Duodenal mucosa (tissue), 2 donors: ENCODE measurements around the gene DCBLD1.

Experiments
- H3K27ac ChIP-seq: one replicate; pipeline ENCODE4 v1.7.0; 2013; ENCODE audit warnings: low read depth, low read length
- H3K27me3 ChIP-seq, 2 donors: one replicate each; pipeline ENCODE4 v1.7.0; 2013; ENCODE audit warnings: low read length in 2 of 2, control low read depth in 1 of 2; ENCODE audit not compliant: insufficient read depth in 2 of 2, control insufficient read depth in 1 of 2
- H3K36me3 ChIP-seq, 2 donors: one replicate each; pipeline ENCODE4 v1.7.0; 2013; ENCODE audit warnings: low read length in 2 of 2, control low read depth in 1 of 2; ENCODE audit not compliant: insufficient read depth in 2 of 2, control insufficient read depth in 1 of 2
- H3K4me1 ChIP-seq, 2 donors: one replicate each; pipeline ENCODE4 v1.7.0; 2013; ENCODE audit warnings: low read length in 2 of 2, control low read depth in 1 of 2; ENCODE audit not compliant: insufficient read depth in 2 of 2, control insufficient read depth in 1 of 2
- H3K4me3 ChIP-seq, 2 donors: one replicate each; pipeline ENCODE4 v1.7.0; 2013; ENCODE audit warnings: low read length in 2 of 2, low read depth in 1 of 2
- H3K9ac ChIP-seq, 2 donors: one replicate each; pipeline ENCODE4 v1.7.0; 2013; ENCODE audit warnings: low read length in 2 of 2, low read depth in 1 of 2
- H3K9me3 ChIP-seq, 2 donors: one replicate each; pipeline ENCODE4 v1.7.0; 2013; ENCODE audit warnings: low read length in 2 of 2, control low read depth in 1 of 2; ENCODE audit not compliant: control insufficient read depth in 1 of 2

Gene DCBLD1

GRCh38 chr6:117496383-117496990 lies 14.0 kb downstream of the DCBLD1 start:
- Histone ChIP-seq H3K27ac (no peak overlapping the region), H3K4me1 (peaks cover 17 to 42% of the 10 kb centered on the region in 2 donors), H3K9ac (no peak overlapping the region), H3K9me3 (no peaks in the 10 kb centered on the region), H3K4me3 (no peak overlapping the region), H3K27me3 (no peaks in the 10 kb centered on the region), H3K36me3 (no peaks in the 10 kb centered on the region)

GRCh38 chr6:117497237-117497636 lies 14.8 kb downstream of the DCBLD1 start:
- H3K4me3 ChIP-seq, result no peak overlapping the region

DNA sequence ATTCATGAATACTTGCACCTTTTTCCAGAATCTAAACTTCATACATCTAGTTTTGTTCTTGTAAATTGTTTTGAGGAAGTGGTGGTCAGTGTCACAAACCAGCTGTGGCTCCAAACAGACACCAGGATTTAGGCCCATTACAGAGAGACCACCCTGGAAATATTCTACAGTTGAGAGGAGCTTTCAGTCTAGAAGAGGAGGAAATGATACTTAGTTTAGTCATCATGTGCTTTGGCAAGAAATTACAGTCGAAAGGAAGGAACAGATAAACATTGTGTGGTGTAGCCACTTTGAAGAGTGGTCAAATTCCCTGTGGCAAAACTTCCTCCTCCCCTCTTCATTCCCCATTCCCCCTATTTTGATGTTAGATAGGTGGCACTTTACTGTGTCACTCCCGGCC lies 15.7 kb downstream of the DCBLD1 start:
- H3K9me3 ChIP-seq, result no peaks in the 10 kb centered on the region
- H3K36me3 ChIP-seq, result no peaks in the 10 kb centered on the region
- no peaks in the 10 kb centered on the region for H3K27me3 ChIP-seq
- H3K27ac ChIP-seq, result no peak overlapping the region
- peaks cover 17 to 46% of the 10 kb centered on the region in 2 donors for H3K4me1 ChIP-seq
- H3K4me3 ChIP-seq, result no peak overlapping the region
- no peak overlapping the region for H3K9ac ChIP-seq

More at GRCh38 chr6:117497237-117497636, 14.8 kb downstream of the DCBLD1 start:
- Histone ChIP-seq H3K27me3 (no peaks in the 10 kb centered on the region), H3K9ac (no peak overlapping the region), H3K36me3 (no peaks in the 10 kb centered on the region), H3K27ac (no peak overlapping the region), H3K4me1 (peaks cover 17 to 46% of the 10 kb centered on the region in 2 donors), H3K9me3 (no peaks in the 10 kb centered on the region)

GRCh38 chr6:117501722-117502121 lies 19.2 kb downstream of the DCBLD1 start:
- no peak overlapping the region for H3K27ac ChIP-seq
- no peaks in the 10 kb centered on the region for H3K27me3 ChIP-seq
- no peak overlapping the region for H3K4me3 ChIP-seq
- peaks cover 8 to 32% of the 10 kb centered on the region in 2 donors for H3K4me1 ChIP-seq
- H3K36me3 ChIP-seq, result peaks cover 5 to 9% of the 10 kb centered on the region in 2 donors
- no peaks in the 10 kb centered on the region for H3K9me3 ChIP-seq
- H3K9ac ChIP-seq, result no peak overlapping the region

DNA sequence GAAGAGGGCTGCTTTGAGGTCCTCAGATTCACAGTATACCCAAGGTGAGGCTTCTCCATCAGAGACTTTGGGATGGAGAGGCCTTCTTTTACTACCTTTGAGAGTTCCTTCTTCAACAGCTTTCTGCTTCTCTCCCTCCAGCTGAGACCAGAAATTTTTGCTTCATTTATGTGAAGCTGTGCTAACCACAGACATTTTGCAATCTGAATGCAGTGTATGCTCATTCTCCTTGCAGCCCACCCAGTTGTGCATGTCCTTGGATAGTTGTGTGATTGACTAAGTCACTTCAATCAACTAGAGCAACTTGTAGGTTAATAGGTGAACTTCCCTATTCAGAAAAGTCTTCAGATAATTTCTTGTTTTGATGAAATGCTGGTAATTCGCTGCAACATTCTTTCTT lies 20.1 kb downstream of the DCBLD1 start:
- Histone ChIP-seq H3K9ac (no peak overlapping the region), H3K36me3 (peaks cover 5 to 10% of the 10 kb centered on the region in 2 donors), H3K9me3 (no peaks in the 10 kb centered on the region), H3K27me3 (no peaks in the 10 kb centered on the region), H3K27ac (no peak overlapping the region), H3K4me3 (no peak overlapping the region), H3K4me1 (peaks cover 7 to 24% of the 10 kb centered on the region in 2 donors)

DNA sequence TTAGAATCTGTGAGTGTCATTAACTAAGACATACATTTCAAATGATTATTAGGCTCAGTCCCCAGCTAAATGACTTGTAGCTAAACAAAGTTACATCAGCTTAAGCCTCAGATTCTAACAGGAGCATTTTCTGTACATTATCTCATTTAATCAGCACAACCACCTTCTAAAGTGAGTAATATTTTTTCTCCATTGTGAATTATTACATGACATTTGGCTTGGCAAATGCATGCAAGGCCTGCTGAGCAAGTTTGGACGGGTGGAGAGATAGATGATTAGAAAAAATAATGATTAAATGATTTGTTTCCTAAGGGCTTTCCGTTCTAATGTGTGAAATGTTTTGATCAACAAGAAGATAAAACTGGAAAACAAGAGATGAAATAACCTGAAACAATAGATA lies 20.7 kb downstream of the DCBLD1 start:
- no peak overlapping the region for H3K9ac ChIP-seq
- no peak overlapping the region for H3K4me3 ChIP-seq
- peaks cover 5 to 10% of the 10 kb centered on the region in 2 donors for H3K36me3 ChIP-seq
- no peak overlapping the region for H3K27ac ChIP-seq
- no peaks in the 10 kb centered on the region for H3K27me3 ChIP-seq
- no peaks in the 10 kb centered on the region for H3K9me3 ChIP-seq
- H3K4me1 ChIP-seq, result peaks cover 7 to 19% of the 10 kb centered on the region in 2 donors

DNA sequence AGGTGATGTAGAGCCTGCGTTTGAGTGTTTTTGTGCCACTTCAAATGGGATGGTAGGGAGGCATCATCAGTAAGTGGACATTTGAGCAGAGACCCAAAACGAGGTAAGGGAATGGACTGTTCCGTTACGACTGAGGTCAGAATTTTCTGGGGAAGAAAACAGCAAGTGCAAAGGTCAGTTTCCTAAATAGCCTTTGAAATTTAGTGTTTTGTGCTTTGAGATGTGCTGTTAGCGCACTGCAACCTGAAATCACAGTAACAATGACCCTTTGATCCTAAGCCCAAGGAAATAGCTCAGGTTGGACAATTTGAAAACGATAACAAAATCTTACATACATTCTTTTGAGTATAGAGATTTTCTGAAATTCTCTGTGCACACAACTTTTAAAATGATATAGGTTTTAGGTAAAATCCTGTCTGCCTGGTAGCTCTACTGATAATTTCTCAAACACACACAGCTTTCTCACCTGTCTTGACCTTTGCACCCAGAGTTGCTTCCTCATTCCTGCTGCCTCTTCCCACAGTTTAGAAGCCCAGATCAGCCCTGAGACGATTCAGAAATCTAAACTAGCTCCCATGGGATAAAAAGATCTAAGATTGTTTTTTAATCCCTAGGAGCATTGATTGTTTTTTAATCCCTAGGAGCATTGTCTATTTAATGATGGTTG lies 22.1 kb downstream of the DCBLD1 start:
- H3K4me1 ChIP-seq, result peaks cover 7 to 17% of the 10 kb centered on the region in 2 donors
- H3K36me3 ChIP-seq, result peaks cover 5 to 10% of the 10 kb centered on the region in 2 donors
- no peak overlapping the region for H3K27ac ChIP-seq
- H3K9me3 ChIP-seq, result no peaks in the 10 kb centered on the region
- no peaks in the 10 kb centered on the region for H3K27me3 ChIP-seq
- no peak overlapping the region for H3K9ac ChIP-seq
- no peak overlapping the region for H3K4me3 ChIP-seq

GRCh38 chr6:117505311-117505710 lies 22.8 kb downstream of the DCBLD1 start:
- Histone ChIP-seq H3K9me3 (no peaks in the 10 kb centered on the region), H3K4me3 (no peak overlapping the region), H3K4me1 (peaks cover 7 to 17% of the 10 kb centered on the region in 2 donors), H3K9ac (no peak overlapping the region), H3K27ac (no peak overlapping the region), H3K36me3 (peaks cover 5 to 10% of the 10 kb centered on the region in 2 donors), H3K27me3 (no peaks in the 10 kb centered on the region)

GRCh38 chr6:117506180-117506835 lies 23.8 kb downstream of the DCBLD1 start:
- no peaks in the 10 kb centered on the region for H3K9me3 ChIP-seq
- H3K27me3 ChIP-seq, result no peaks in the 10 kb centered on the region
- no peak overlapping the region for H3K27ac ChIP-seq
- no peak overlapping the region for H3K9ac ChIP-seq
- H3K4me1 ChIP-seq, result peaks cover 7 to 17% of the 10 kb centered on the region in 2 donors
- H3K4me3 ChIP-seq, result no peak overlapping the region
- H3K36me3 ChIP-seq, result peaks cover 5 to 10% of the 10 kb centered on the region in 2 donors

DNA sequence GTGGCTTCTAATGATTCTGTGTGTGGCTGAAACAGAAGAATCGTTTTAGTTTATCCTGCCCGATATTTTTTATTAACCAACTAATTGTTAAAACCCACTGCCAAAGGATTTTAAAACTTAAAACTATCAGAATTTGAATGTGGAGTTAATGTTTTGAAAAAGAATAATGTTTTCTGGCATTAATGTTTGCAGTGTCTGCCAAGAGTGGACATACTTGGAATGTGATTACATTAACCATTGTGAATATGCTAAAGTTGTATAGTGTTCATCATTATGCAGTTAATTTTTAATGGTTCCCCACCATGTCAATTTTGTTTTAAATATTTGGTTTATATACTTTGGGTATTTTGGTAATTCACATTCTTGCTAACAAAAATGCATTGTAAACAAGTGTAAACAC lies 24.4 kb downstream of the DCBLD1 start:
- H3K9ac ChIP-seq, result no peak overlapping the region
- peaks cover 5 to 10% of the 10 kb centered on the region in 2 donors for H3K36me3 ChIP-seq
- peaks cover 7 to 16% of the 10 kb centered on the region in 2 donors for H3K4me1 ChIP-seq
- H3K4me3 ChIP-seq, result no peak overlapping the region
- no peaks in the 10 kb centered on the region for H3K9me3 ChIP-seq
- H3K27ac ChIP-seq, result no peak overlapping the region
- no peaks in the 10 kb centered on the region for H3K27me3 ChIP-seq
